ENCODE results near the gene NEK4.

Gene NEK4

DNA sequence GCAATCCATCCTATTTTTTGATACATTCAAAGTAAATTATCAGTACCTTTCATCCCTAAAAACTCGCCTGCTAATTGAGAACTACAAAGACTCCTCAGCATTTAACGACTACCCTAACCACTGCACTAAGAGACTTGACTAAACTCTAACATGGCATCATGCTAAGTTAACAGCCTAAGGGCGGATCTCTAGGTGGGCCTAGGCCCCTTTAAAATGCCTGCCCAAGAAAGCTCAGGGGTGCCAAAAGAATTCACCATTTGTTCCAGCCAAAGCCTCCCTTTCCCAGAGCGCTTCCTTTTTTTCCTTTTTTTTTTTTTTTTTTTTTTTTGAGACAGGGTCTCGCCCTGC is 568 bp upstream of the NEK4 start:
- Histone ChIP-seq H3K4me3 (replicated peaks; ENCODE audit: insufficient read depth, low read length) (peak overlapping the region; percentile 99), H3K27ac (replicated peaks) (peak overlapping the region; percentile 89), H3K27me3 (ENCODE audit: insufficient read depth, poor library complexity, severe bottlenecking) (no peaks in the 10 kb centered on the region)
- DNase-seq (ENCODE audit: low read depth in 1 of 2, low spot score in 1 of 2), result no peak
- TF ChIP-seq SPI1 (IDR thresholded peaks at IDR 0.05; ENCODE audit: borderline replicate concordance, low read depth) (no peak), POLR2AphosphoS5 (IDR thresholded peaks at IDR 0.05; ENCODE audit: low read depth) (no peak; the same call in 1 of the 2 replicates), GABPA (IDR thresholded peaks at IDR 0.05; ENCODE audit: low read depth) (no peak)
- TF ChIP-seq, protein P1, sequence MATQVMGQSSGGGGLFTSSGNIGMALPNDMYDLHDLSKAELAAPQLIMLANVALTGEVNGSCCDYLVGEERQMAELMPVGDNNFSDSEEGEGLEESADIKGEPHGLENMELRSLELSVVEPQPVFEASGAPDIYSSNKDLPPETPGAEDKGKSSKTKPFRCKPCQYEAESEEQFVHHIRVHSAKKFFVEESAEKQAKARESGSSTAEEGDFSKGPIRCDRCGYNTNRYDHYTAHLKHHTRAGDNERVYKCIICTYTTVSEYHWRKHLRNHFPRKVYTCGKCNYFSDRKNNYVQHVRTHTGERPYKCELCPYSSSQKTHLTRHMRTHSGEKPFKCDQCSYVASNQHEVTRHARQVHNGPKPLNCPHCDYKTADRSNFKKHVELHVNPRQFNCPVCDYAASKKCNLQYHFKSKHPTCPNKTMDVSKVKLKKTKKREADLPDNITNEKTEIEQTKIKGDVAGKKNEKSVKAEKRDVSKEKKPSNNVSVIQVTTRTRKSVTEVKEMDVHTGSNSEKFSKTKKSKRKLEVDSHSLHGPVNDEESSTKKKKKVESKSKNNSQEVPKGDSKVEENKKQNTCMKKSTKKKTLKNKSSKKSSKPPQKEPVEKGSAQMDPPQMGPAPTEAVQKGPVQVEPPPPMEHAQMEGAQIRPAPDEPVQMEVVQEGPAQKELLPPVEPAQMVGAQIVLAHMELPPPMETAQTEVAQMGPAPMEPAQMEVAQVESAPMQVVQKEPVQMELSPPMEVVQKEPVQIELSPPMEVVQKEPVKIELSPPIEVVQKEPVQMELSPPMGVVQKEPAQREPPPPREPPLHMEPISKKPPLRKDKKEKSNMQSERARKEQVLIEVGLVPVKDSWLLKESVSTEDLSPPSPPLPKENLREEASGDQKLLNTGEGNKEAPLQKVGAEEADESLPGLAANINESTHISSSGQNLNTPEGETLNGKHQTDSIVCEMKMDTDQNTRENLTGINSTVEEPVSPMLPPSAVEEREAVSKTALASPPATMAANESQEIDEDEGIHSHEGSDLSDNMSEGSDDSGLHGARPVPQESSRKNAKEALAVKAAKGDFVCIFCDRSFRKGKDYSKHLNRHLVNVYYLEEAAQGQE (IDR thresholded peaks at IDR 0.05; ENCODE audit: insufficient replicate concordance, low read depth), result peak; percentile 3
- TF ChIP-seq, protein P2, sequence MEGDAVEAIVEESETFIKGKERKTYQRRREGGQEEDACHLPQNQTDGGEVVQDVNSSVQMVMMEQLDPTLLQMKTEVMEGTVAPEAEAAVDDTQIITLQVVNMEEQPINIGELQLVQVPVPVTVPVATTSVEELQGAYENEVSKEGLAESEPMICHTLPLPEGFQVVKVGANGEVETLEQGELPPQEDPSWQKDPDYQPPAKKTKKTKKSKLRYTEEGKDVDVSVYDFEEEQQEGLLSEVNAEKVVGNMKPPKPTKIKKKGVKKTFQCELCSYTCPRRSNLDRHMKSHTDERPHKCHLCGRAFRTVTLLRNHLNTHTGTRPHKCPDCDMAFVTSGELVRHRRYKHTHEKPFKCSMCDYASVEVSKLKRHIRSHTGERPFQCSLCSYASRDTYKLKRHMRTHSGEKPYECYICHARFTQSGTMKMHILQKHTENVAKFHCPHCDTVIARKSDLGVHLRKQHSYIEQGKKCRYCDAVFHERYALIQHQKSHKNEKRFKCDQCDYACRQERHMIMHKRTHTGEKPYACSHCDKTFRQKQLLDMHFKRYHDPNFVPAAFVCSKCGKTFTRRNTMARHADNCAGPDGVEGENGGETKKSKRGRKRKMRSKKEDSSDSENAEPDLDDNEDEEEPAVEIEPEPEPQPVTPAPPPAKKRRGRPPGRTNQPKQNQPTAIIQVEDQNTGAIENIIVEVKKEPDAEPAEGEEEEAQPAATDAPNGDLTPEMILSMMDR (IDR thresholded peaks at IDR 0.05; ENCODE audit: insufficient read depth, low read length), result no peak

DNA sequence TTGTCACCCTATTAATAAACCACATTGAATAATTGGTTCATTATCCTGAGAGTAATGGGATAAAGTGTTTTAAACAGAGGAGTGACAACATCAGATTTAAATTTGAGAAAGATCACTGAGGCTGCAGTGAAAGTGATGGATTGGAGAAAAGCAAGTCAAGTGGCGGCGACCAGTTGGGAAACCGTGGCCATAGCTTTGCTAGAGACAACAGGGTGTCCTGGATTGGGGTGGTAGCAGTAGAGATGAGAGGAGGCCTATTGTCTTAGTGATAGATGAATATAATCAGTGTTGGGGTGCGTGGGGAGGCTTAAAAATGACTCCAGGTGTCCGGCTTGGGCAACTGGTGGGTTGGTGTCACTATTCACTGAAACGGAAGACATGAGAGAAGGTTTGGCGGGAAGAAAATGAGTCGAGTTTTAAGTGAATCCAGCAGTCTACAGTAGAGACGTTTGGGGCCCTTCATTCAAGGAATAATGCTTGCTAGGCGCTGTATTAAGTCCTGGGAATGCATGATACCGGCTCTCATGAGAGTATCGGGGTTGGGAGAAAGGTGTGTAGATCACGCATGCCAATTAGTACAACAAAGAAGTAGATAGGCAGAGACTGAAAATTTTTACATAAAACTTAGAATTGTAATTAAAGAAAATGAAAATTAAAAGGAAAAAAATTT is 819 bp downstream of the NEK4 start:
- no peak for TF ChIP-seq SPI1 (IDR thresholded peaks at IDR 0.05; ENCODE audit: borderline replicate concordance, low read depth)
- TF ChIP-seq POLR2AphosphoS5 (IDR thresholded peaks at IDR 0.05; ENCODE audit: low read depth), result no peak
- TF ChIP-seq, protein P1 (IDR thresholded peaks at IDR 0.05; ENCODE audit: insufficient replicate concordance, low read depth), result no peak
- TF ChIP-seq, protein P2 (IDR thresholded peaks at IDR 0.05; ENCODE audit: insufficient read depth, low read length), result no peak
- no peak for TF ChIP-seq GABPA (IDR thresholded peaks at IDR 0.05; ENCODE audit: low read depth)
- no peaks in the 10 kb centered on the region for H3K27me3 ChIP-seq (ENCODE audit: insufficient read depth, poor library complexity, severe bottlenecking)
- H3K4me3 ChIP-seq (replicated peaks; ENCODE audit: insufficient read depth, low read length), result peak overlapping the region; percentile 99
- DNase-seq (ENCODE audit: low read depth in 1 of 2, low spot score in 1 of 2), result no peak
- H3K27ac ChIP-seq (replicated peaks), result peak overlapping the region; percentile 89

DNA sequence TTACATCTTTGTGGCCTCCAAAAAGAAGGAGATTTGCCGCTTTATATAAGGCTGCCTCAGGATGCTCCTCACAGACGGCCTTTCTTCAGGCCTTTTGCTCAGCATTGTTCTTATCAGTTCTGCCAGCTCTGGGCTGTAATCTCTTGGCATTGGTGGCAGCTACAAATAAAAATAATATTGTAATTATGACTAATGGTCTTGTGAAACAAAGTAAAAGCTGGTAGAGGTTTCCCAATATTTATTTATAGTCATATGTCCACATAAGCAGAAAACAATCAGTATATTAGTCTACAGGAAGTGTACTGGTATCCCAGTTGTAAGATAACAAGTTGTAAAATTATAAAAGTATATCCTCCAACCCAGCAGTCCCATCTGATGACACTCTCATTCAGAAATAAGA is 7.3 kb downstream of the NEK4 start:
- no peaks in the 10 kb centered on the region for H3K27me3 ChIP-seq (ENCODE audit: insufficient read depth, poor library complexity, severe bottlenecking)
- TF ChIP-seq GABPA (IDR thresholded peaks at IDR 0.05; ENCODE audit: low read depth), result no peak
- TF ChIP-seq, protein P2 (IDR thresholded peaks at IDR 0.05; ENCODE audit: insufficient read depth, low read length), result no peak
- TF ChIP-seq POLR2AphosphoS5 (IDR thresholded peaks at IDR 0.05; ENCODE audit: low read depth), result no peak
- TF ChIP-seq, protein P1 (IDR thresholded peaks at IDR 0.05; ENCODE audit: insufficient replicate concordance, low read depth), result no peak
- no peak for TF ChIP-seq SPI1 (IDR thresholded peaks at IDR 0.05; ENCODE audit: borderline replicate concordance, low read depth)
- H3K27ac ChIP-seq (replicated peaks), result no peak overlapping the region
- no peak overlapping the region for H3K4me3 ChIP-seq (replicated peaks; ENCODE audit: insufficient read depth, low read length)
- no peak for DNase-seq (ENCODE audit: low read depth in 1 of 2, low spot score in 1 of 2)

Data from HL-60 (cell line).